NT2/D1 (cell line): ENCODE results near the gene MAMDC4.

Experiments used
- SUZ12 ChIP-seq: IDR thresholded peaks from 2 replicates; pipeline ENCODE4 v1.6.1; 2011; ENCODE audit not compliant: insufficient read length, insufficient read depth; ENCODE audit errors: extremely low read depth
- YY1 ChIP-seq: IDR thresholded peaks from 2 replicates; pipeline ENCODE4 v1.6.1; 2011; ENCODE audit not compliant: insufficient read length, insufficient read depth
- ZNF274 ChIP-seq: IDR thresholded peaks from 2 replicates; pipeline ENCODE4 v1.6.1; 2011; ENCODE audit warnings: mild to moderate bottlenecking, low read depth, low read length

DNA sequence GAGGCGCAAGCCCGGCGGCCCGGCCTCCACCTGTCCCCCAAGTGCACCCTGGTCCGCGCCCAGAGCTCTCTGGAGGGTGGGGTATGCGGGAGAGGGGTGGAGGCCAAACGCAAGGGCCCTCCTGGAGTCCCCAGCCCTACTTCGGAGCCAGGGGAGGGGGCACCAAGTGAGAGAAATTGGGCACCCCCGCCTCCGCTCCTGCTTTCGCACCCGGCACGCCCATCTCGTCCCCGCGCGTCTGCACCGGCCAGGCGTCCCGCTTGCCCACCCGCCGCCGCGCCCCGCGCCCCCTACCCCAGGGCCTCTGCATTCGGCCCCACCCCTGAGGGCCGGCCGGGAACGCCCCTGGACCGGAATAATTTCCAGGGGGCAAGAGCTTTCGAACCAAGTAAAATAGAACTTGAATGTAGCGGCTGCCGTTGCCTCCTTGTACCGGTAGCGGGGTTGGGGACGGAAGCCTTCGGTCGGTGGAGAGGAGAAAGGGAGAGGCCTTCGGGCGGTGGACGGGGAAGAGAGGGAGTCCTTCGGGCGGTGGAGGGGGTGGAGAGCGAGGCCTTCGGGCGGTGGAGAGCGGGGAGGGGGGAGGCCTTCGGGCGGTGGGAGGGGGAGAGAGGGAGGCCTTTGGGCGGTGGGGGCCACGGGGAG, 3.6 kb upstream of the MAMDC4 start:
- TF ChIP-seq SUZ12 (no peak), ZNF274 (no peak), YY1 (no peak)
